HEK293 (cell line): Measurements from ENCODE around the gene ASTN2.

ENCODE experiments used
- CTCF ChIA-PET: fragments of 350-600 bp; formaldehyde crosslinking; extraction: SDS; loops from one replicate; lab custom pipeline; 2021; ENCODE audit warnings: antibody characterized with exemption; lab: Yijun Ruan, JAX
- POLR2A ChIA-PET: fragments of 300-600 bp; formaldehyde crosslinking; extraction: SDS; loops from one replicate; lab custom pipeline; 2020; ENCODE audit warnings: antibody characterized with exemption, inconsistent platforms; lab: Yijun Ruan, JAX
- H3K27ac ChIP-seq: fragments of 200-500 bp; sonication (Bioruptor generic); 2 replicates; pipeline ENCODE4 v1.5.1; 2014; ENCODE audit warnings: low read depth, low read length, control low read depth, inconsistent platforms; ENCODE audit errors: extremely low read depth
- H3K36me3 ChIP-seq, 2 experiments: fragments of 200-500 bp in 1 of 2; sonication (Bioruptor generic) in 1 of 2; 1 replicate in 1 of 2; 2 replicates in 1 of 2; pipeline ENCODE4 v1.5.1; 2014 to 2017; ENCODE audit warnings: inconsistent platforms in 2 of 2, low read length in 2 of 2; ENCODE audit not compliant: control insufficient read depth in 2 of 2, insufficient read depth in 1 of 2
- H3K4me1 ChIP-seq: fragments of 200-500 bp; sonication (Bioruptor generic); 2 replicates; pipeline ENCODE4 v1.5.1; 2014; ENCODE audit warnings: mild to moderate bottlenecking, low read length, inconsistent platforms; ENCODE audit not compliant: control insufficient read depth, insufficient read depth
- H3K4me3 ChIP-seq: 2 replicates; pipeline ENCODE4 v1.5.1; 2011; ENCODE audit warnings: low read depth, mild to moderate bottlenecking, control low read depth, low read length, moderate library complexity
- H3K9me3 ChIP-seq: fragments of 200-500 bp; sonication (Bioruptor generic); 2 replicates; pipeline ENCODE4 v1.5.1; 2014; ENCODE audit warnings: low read depth, low read length, inconsistent platforms; ENCODE audit not compliant: control insufficient read depth, insufficient read depth
- BCL11A ChIP-seq: fragments of 450-650 bp; formaldehyde crosslinking; IDR thresholded peaks from 2 replicates; pipeline ENCODE4 v1.5.1; 2016; ENCODE audit warnings: low read depth, missing biosample characterization, missing genetic modification characterization
- FEZF1 ChIP-seq: fragments of 450-650 bp; formaldehyde crosslinking; IDR thresholded peaks from 2 replicates; pipeline ENCODE4 v1.5.1; 2016; ENCODE audit warnings: missing biosample characterization, missing genetic modification characterization
- KLF16 ChIP-seq: fragments of 450-650 bp; formaldehyde crosslinking; IDR thresholded peaks from 2 replicates; pipeline ENCODE4 v1.5.1; 2017; ENCODE audit warnings: missing biosample characterization, missing genetic modification characterization
- KLF8 ChIP-seq: fragments of 450-650 bp; formaldehyde crosslinking; IDR thresholded peaks from 2 replicates; pipeline ENCODE4 v1.5.1; 2016; ENCODE audit warnings: missing biosample characterization, missing genetic modification characterization
- MZF1 ChIP-seq: fragments of 450-650 bp; formaldehyde crosslinking; IDR thresholded peaks from 2 replicates; pipeline ENCODE4 v1.5.1; 2017; ENCODE audit warnings: missing biosample characterization, missing genetic modification characterization, borderline replicate concordance
- REST ChIP-seq: fragments of 450-650 bp; formaldehyde crosslinking; IDR thresholded peaks from 2 replicates; pipeline ENCODE4 v1.5.1; 2016; ENCODE audit warnings: missing biosample characterization, missing genetic modification characterization
- SCRT2 ChIP-seq: fragments of 450-650 bp; formaldehyde crosslinking; IDR thresholded peaks from 2 replicates; pipeline ENCODE4 v1.5.1; 2016; ENCODE audit warnings: missing biosample characterization, missing genetic modification characterization
- SP3 ChIP-seq: fragments of 450-650 bp; formaldehyde crosslinking; IDR thresholded peaks from 2 replicates; pipeline ENCODE4 v1.5.1; 2016; ENCODE audit warnings: missing biosample characterization, missing genetic modification characterization
- TRIM28 ChIP-seq: IDR thresholded peaks from 2 replicates; pipeline ENCODE4 v1.6.1; 2011; ENCODE audit warnings: low read length, control low read depth, borderline replicate concordance
- YY2 ChIP-seq: fragments of 450-650 bp; formaldehyde crosslinking; IDR thresholded peaks from 2 replicates; pipeline ENCODE4 v1.5.1; 2016; ENCODE audit warnings: missing biosample characterization, missing genetic modification characterization
- ZBTB21 ChIP-seq: fragments of 450-650 bp; formaldehyde crosslinking; IDR thresholded peaks from 2 replicates; pipeline ENCODE4 v1.5.1; 2017; ENCODE audit warnings: missing biosample characterization, missing genetic modification characterization
- ZNF148 ChIP-seq: fragments of 450-650 bp; formaldehyde crosslinking; IDR thresholded peaks from 2 replicates; pipeline ENCODE4 v1.5.0; 2017; ENCODE audit warnings: missing biosample characterization, missing genetic modification characterization, borderline replicate concordance
- ZNF354C ChIP-seq: fragments of 450-650 bp; formaldehyde crosslinking; IDR thresholded peaks from 2 replicates; pipeline ENCODE4 v1.5.1; 2016; ENCODE audit warnings: missing biosample characterization, missing genetic modification characterization, low read depth, borderline replicate concordance
- ZNF37A ChIP-seq: fragments of 450-650 bp; IDR thresholded peaks from 2 replicates; pipeline ENCODE4 v1.5.1; 2018; ENCODE audit warnings: missing biosample characterization, missing genetic modification characterization
- ZNF391 ChIP-seq: fragments of 450-650 bp; formaldehyde crosslinking; IDR thresholded peaks from 2 replicates; pipeline ENCODE4 v1.5.1; 2016; ENCODE audit warnings: low read depth, missing biosample characterization, missing genetic modification characterization, borderline replicate concordance
- ZNF423 ChIP-seq: fragments of 450-650 bp; formaldehyde crosslinking; IDR thresholded peaks from 2 replicates; pipeline ENCODE4 v1.5.1; 2016; ENCODE audit warnings: missing biosample characterization, missing genetic modification characterization
- ZNF433 ChIP-seq: fragments of 450-650 bp; formaldehyde crosslinking; IDR thresholded peaks from 2 replicates; pipeline ENCODE4 v1.5.1; 2016; ENCODE audit warnings: missing biosample characterization, missing genetic modification characterization, low read depth
- ZNF660 ChIP-seq: fragments of 450-650 bp; IDR thresholded peaks from 2 replicates; pipeline ENCODE4 v1.5.1; 2018; ENCODE audit warnings: missing biosample characterization, mild to moderate bottlenecking, missing genetic modification characterization
- ZNF677 ChIP-seq: fragments of 450-650 bp; IDR thresholded peaks from 2 replicates; pipeline ENCODE4 v1.5.0; 2018; ENCODE audit warnings: missing biosample characterization, mild to moderate bottlenecking, missing genetic modification characterization, moderate library complexity
- ZNF692 ChIP-seq: fragments of 450-650 bp; formaldehyde crosslinking; IDR thresholded peaks from 2 replicates; pipeline ENCODE4 v1.5.1; 2016; ENCODE audit warnings: missing biosample characterization, missing genetic modification characterization
- ZNF707 ChIP-seq: fragments of 450-650 bp; formaldehyde crosslinking; IDR thresholded peaks from 2 replicates; pipeline ENCODE4 v1.5.1; 2016; ENCODE audit warnings: missing biosample characterization, missing genetic modification characterization
- ZNF747 ChIP-seq: fragments of 450-650 bp; formaldehyde crosslinking; IDR thresholded peaks from 2 replicates; pipeline ENCODE4 v1.5.1; 2016; ENCODE audit warnings: missing biosample characterization, missing genetic modification characterization
- ZSCAN18 ChIP-seq: fragments of 450-650 bp; formaldehyde crosslinking; IDR thresholded peaks from 2 replicates; pipeline ENCODE4 v1.5.1; 2016; ENCODE audit warnings: missing biosample characterization, missing genetic modification characterization
- ZSCAN4 ChIP-seq: fragments of 450-650 bp; formaldehyde crosslinking; IDR thresholded peaks from 2 replicates; pipeline ENCODE4 v1.5.1; 2017; ENCODE audit warnings: missing biosample characterization, missing genetic modification characterization

The ASTN2 gene

GRCh38 chr9:117211280-117211679 lies 203.6 kb downstream of the ASTN2 start:
- POLR2A ChIA-PET, result no interaction called here
- CTCF ChIA-PET, result no interaction called here
- Histone ChIP-seq H3K4me1 (no peaks in the 10 kb centered on the region), H3K9me3 (no peaks in the 10 kb centered on the region), H3K36me3 (no peaks in the 10 kb centered on the region), H3K4me3 (no peak overlapping the region), H3K27ac (no peak overlapping the region)
- TF ChIP-seq ZNF692 (tag by site-specific recombination) (no peak), ZNF423 (tag by site-specific recombination) (no peak), TRIM28 (no peak), BCL11A (tag by site-specific recombination) (no peak), YY2 (tag by site-specific recombination) (no peak), ZSCAN4 (tag by site-specific recombination) (no peak), ZNF391 (tag by site-specific recombination) (no peak)

GRCh38 chr9:117205806-117206205 lies 209.1 kb downstream of the ASTN2 start:
- Histone ChIP-seq H3K27ac (no peak overlapping the region), H3K9me3 (no peaks in the 10 kb centered on the region), H3K4me1 (no peaks in the 10 kb centered on the region), H3K36me3 (no peaks in the 10 kb centered on the region), H3K4me3 (no peak overlapping the region)
- ChIA-PET CTCF (no interaction called here), POLR2A (no interaction called here)
- TF ChIP-seq YY2 (tag by site-specific recombination) (no peak), ZNF677 (tag by site-specific recombination) (no peak), SP3 (no peak), SCRT2 (tag by site-specific recombination) (no peak), ZBTB21 (tag by site-specific recombination) (no peak), FEZF1 (tag by site-specific recombination) (no peak), ZNF707 (tag by site-specific recombination) (no peak), ZNF354C (tag by site-specific recombination) (no peak)

GRCh38 chr9:117204971-117205370 lies 209.9 kb downstream of the ASTN2 start:
- Histone ChIP-seq H3K4me3 (no peak overlapping the region), H3K36me3 (no peaks in the 10 kb centered on the region), H3K9me3 (no peaks in the 10 kb centered on the region), H3K4me1 (no peaks in the 10 kb centered on the region), H3K27ac (no peak overlapping the region)
- ChIA-PET POLR2A (no interaction called here), CTCF (no interaction called here)
- TF ChIP-seq KLF8, result no peak
- TF ChIP-seq ZNF747 (tag by site-specific recombination), result no peak
- no peak for TF ChIP-seq ZNF148 (tag by site-specific recombination)
- no peak for TF ChIP-seq ZNF433 (tag by site-specific recombination)
- TF ChIP-seq REST (tag by site-specific recombination), result no peak
- no peak for TF ChIP-seq ZNF37A (tag by site-specific recombination)
- TF ChIP-seq ZBTB21 (tag by site-specific recombination), result no peak
- TF ChIP-seq MZF1, result no peak
- no peak for TF ChIP-seq ZSCAN18
- TF ChIP-seq ZNF660 (tag by site-specific recombination), result no peak
- TF ChIP-seq KLF16 (tag by site-specific recombination), result no peak
